ENCODE measurements around the gene LRRC46. TPM values are rescaled to one million over a fixed set of nuclear protein-coding genes. Genes with fewer than 3 reads are reported as not detected.

LRRC46 gene
- total and polyA plus RNA-seq, 4 experiments from 2014 or later, result 0.23 to 0.69 TPM; not detected in 2

DNA sequence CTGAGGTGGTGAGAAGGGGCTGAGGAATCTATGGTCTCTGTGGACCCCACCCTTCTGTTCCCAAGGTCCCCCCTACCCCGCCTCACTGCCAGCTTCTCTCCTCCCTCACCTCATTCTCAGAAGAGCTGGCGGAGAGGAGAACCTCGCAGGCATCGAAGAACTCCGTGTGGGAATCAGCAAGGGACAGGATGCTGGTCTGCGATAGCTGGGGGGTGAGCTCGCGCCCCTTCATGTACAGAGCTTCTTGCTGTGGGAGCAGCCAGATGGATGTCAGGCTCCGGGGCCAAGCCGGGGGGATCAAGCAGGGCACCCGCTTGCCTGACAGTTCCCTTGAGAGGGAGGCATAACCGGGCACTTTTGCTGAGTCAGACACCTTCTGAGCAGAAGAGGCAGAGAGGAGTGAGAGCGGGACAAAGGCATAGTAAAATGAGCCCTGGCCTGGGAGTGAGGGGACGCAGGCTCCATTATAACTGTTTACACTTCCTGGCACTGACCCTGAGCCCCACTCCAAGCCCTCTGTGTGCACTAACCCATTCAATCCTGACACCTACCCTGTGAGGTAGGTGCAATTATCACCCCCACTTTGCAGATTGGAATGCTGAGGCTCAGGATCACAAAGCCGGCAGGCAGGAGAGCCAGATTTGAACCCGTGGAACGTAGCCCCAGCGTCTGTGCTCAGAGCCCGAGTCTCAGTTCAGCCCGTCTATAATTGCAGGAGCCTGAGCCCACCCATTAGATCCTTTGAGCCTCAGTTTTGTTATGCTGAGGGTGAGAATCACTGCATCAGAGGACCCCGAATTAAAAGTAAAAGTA is 16.2 kb upstream of the LRRC46 start:
- no peak for DNase-seq

GRCh38 chr17:47816111-47816735 is 15.2 kb upstream of the LRRC46 start:
- Histone ChIP-seq H3K27me3 (ENCODE audit: insufficient read depth, low read length) (no peaks in the 10 kb centered on the region), H3K4me3 (ENCODE audit: low read length in 2 of 2) (no peak overlapping the region), H3K4me1 (ENCODE audit: insufficient read depth, low read length) (peaks cover 11% of the 10 kb centered on the region), H3K27ac (ENCODE audit: low read depth, low read length) (no peak overlapping the region), H3K36me3 (ENCODE audit: insufficient read depth, low read length) (peaks cover 76% of the 10 kb centered on the region), H3K9me3 (ENCODE audit: control insufficient read depth in 1 of 2, low read length in 2 of 2) (no peaks in the 10 kb centered on the region)
- POLR2A ChIA-PET (ENCODE audit: partially characterized antibody), result interaction anchor here (1.0 kb wide), 1 partner anchor 14 kb away, joined by 3 read pairs; no protein-coding TSS in a partner anchor
- Mint-ChIP-seq H3K4me1 (peaks cover 10 to 11% (median 11%) of the 10 kb centered on the region in 4 donors), H3K4me3 (no peak overlapping the region), H3K27me3 (no peaks in the 10 kb centered on the region), H3K36me3 (peaks cover 31 to 70% of the 10 kb centered on the region in 2 donors), H3K27ac (no peak overlapping the region), H3K9me3 (no peaks in the 10 kb centered on the region)
- intact Hi-C loops (cut with micrococcal nuclease), result no loop called here
- DNase-seq, result no peak
- CTCF ChIA-PET (ENCODE audit: partially characterized antibody), result no interaction called here

More for the DNA sequence above, 16.2 kb upstream of the LRRC46 start:
- H3K9me3 Mint-ChIP-seq, result no peaks in the 10 kb centered on the region
- no peak overlapping the region for H3K4me3 Mint-ChIP-seq
- peak overlapping the region in 3 of 7 donors; percentile 29 to 68 (median 67) for H3K27ac Mint-ChIP-seq
- Histone ChIP-seq H3K36me3 (ENCODE audit: insufficient read depth, low read length) (peaks cover 85% of the 10 kb centered on the region), H3K27me3 (ENCODE audit: insufficient read depth, low read length) (no peaks in the 10 kb centered on the region), H3K9me3 (ENCODE audit: control insufficient read depth in 1 of 2, low read length in 2 of 2) (no peaks in the 10 kb centered on the region), H3K27ac (ENCODE audit: low read depth, low read length) (no peak overlapping the region), H3K4me3 (ENCODE audit: low read length in 2 of 2) (no peak overlapping the region), H3K4me1 (ENCODE audit: insufficient read depth, low read length) (peaks cover 2% of the 10 kb centered on the region)
- peaks cover under 1 to 7% (median 3%) of the 10 kb centered on the region in 4 donors for H3K4me1 Mint-ChIP-seq
- POLR2A ChIA-PET (ENCODE audit: partially characterized antibody), result interaction anchor here (1.0 kb wide), 1 partner anchor 16 kb away, joined by 4 read pairs; the partner anchor contains the start of genes LRRC46 and MRPL10
- peaks cover 38 to 78% of the 10 kb centered on the region in 2 donors for H3K36me3 Mint-ChIP-seq
- CTCF ChIA-PET (ENCODE audit: partially characterized antibody), result no interaction called here
- H3K27me3 Mint-ChIP-seq, result no peaks in the 10 kb centered on the region
- intact Hi-C loops (cut with micrococcal nuclease), result no loop called here

GRCh38 chr17:47816947-47817346 is 14.5 kb upstream of the LRRC46 start:
- CTCF ChIA-PET (ENCODE audit: partially characterized antibody), result no interaction called here
- H3K27ac Mint-ChIP-seq, result no peak overlapping the region

DNA sequence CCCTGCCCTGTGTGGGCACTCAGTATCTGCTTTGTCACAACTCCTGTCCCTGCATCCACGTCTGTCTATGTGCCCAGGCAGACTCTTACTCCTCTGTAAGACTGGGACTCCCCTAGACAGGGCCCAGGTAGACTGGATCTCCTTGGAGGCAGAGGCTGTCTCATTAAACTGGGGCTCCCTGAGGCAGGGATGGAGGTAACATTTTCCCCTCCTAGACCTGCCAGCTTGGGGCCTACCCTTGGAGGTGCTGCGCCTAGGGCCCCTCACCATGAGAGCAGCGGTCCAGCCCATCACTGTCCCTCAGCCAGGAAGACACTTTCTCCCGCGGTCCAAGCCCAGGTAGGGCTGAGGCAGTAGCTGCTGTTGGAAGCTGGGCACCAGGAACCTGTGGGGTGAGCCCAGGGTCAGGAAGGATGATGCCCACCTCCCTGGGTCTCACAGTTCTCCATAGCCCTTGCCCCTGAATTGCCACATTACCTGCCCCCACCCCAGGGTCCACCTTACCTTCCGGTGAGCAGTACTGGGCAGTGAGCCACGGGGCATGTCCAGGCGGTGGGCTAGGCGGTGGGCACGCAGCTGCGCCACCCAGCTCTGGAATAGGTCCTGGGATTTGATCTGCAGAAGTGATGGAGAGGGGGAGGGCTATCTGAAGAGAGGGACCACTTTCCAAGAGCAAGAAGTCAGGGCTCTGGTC is 13.3 kb upstream of the LRRC46 start:
- Mint-ChIP-seq H3K27ac (peak overlapping the region in 2 of 7 donors; percentile 4 to 29), H3K4me1 (peaks cover 12 to 26% (median 20%) of the 10 kb centered on the region in 4 donors), H3K9me3 (no peaks in the 10 kb centered on the region), H3K36me3 (peaks cover 16 to 62% of the 10 kb centered on the region in 2 donors), H3K27me3 (no peaks in the 10 kb centered on the region), H3K4me3 (peak overlapping the region in 1 of 8 donors; percentile 21)
- POLR2A ChIA-PET (ENCODE audit: partially characterized antibody), result no interaction called here
- no peak for DNase-seq
- H3K4me1 ChIP-seq (ENCODE audit: insufficient read depth, low read length), result peaks cover 25% of the 10 kb centered on the region
- H3K27me3 ChIP-seq (ENCODE audit: insufficient read depth, low read length), result no peaks in the 10 kb centered on the region
- no peak overlapping the region for H3K27ac ChIP-seq (ENCODE audit: low read depth, low read length)
- peaks cover 57% of the 10 kb centered on the region for H3K36me3 ChIP-seq (ENCODE audit: insufficient read depth, low read length)
- H3K9me3 ChIP-seq (ENCODE audit: control insufficient read depth in 1 of 2, low read length in 2 of 2), result no peaks in the 10 kb centered on the region
- no peak overlapping the region for H3K4me3 ChIP-seq (ENCODE audit: low read length in 2 of 2)
- CTCF ChIA-PET (ENCODE audit: partially characterized antibody), result no interaction called here
- intact Hi-C loops (cut with micrococcal nuclease), result no loop called here

More at GRCh38 chr17:47816947-47817346, 14.5 kb upstream of the LRRC46 start:
- H3K27ac ChIP-seq (ENCODE audit: low read depth, low read length), result no peak overlapping the region
- H3K4me1 Mint-ChIP-seq, result peaks cover 11 to 18% (median 15%) of the 10 kb centered on the region in 4 donors
- H3K36me3 Mint-ChIP-seq, result peaks cover 26 to 69% of the 10 kb centered on the region in 2 donors
- intact Hi-C loops (cut with micrococcal nuclease), result no loop called here
- POLR2A ChIA-PET (ENCODE audit: partially characterized antibody), result interaction anchor here (1.0 kb wide), 1 partner anchor 13 kb away, joined by 3 read pairs; no protein-coding TSS in a partner anchor
- no peaks in the 10 kb centered on the region for H3K27me3 Mint-ChIP-seq
- H3K9me3 Mint-ChIP-seq, result no peaks in the 10 kb centered on the region
- H3K4me3 Mint-ChIP-seq, result peak overlapping the region in 1 of 8 donors; percentile 26
- H3K4me3 ChIP-seq (ENCODE audit: low read length in 2 of 2), result no peak overlapping the region
- no peaks in the 10 kb centered on the region for H3K9me3 ChIP-seq (ENCODE audit: control insufficient read depth in 1 of 2, low read length in 2 of 2)
- no peaks in the 10 kb centered on the region for H3K27me3 ChIP-seq (ENCODE audit: insufficient read depth, low read length)
- no peak for DNase-seq
- peaks cover 16% of the 10 kb centered on the region for H3K4me1 ChIP-seq (ENCODE audit: insufficient read depth, low read length)
- H3K36me3 ChIP-seq (ENCODE audit: insufficient read depth, low read length), result peaks cover 69% of the 10 kb centered on the region

GRCh38 chr17:47819475-47819874 is 12.0 kb upstream of the LRRC46 start:
- no peak for DNase-seq
- H3K4me3 ChIP-seq (ENCODE audit: low read length in 2 of 2), result no peak overlapping the region
- no peaks in the 10 kb centered on the region for H3K27me3 ChIP-seq (ENCODE audit: insufficient read depth, low read length)
- peaks cover 0 to 3% (median 0%) of the 10 kb centered on the region in 8 donors for H3K9me3 Mint-ChIP-seq
- H3K36me3 ChIP-seq (ENCODE audit: insufficient read depth, low read length), result peaks cover 61% of the 10 kb centered on the region
- H3K4me3 Mint-ChIP-seq, result peak overlapping the region in 3 of 8 donors; percentile 5 to 35 (median 12)
- ChIA-PET POLR2A (ENCODE audit: partially characterized antibody) (no interaction called here), CTCF (ENCODE audit: partially characterized antibody) (no interaction called here)
- H3K9me3 ChIP-seq (ENCODE audit: control insufficient read depth in 1 of 2, low read length in 2 of 2), result no peaks in the 10 kb centered on the region
- no peaks in the 10 kb centered on the region for H3K27me3 Mint-ChIP-seq
- no peak overlapping the region for H3K27ac ChIP-seq (ENCODE audit: low read depth, low read length)
- H3K4me1 ChIP-seq (ENCODE audit: insufficient read depth, low read length), result peaks cover 25% of the 10 kb centered on the region
- intact Hi-C loops (cut with micrococcal nuclease), result no loop called here
- H3K4me1 Mint-ChIP-seq, result peaks cover 12 to 26% (median 20%) of the 10 kb centered on the region in 4 donors
- H3K36me3 Mint-ChIP-seq, result peaks cover 19 to 68% of the 10 kb centered on the region in 2 donors
- H3K27ac Mint-ChIP-seq, result peak overlapping the region in 5 of 7 donors; percentile 8 to 52 (median 12)

DNA sequence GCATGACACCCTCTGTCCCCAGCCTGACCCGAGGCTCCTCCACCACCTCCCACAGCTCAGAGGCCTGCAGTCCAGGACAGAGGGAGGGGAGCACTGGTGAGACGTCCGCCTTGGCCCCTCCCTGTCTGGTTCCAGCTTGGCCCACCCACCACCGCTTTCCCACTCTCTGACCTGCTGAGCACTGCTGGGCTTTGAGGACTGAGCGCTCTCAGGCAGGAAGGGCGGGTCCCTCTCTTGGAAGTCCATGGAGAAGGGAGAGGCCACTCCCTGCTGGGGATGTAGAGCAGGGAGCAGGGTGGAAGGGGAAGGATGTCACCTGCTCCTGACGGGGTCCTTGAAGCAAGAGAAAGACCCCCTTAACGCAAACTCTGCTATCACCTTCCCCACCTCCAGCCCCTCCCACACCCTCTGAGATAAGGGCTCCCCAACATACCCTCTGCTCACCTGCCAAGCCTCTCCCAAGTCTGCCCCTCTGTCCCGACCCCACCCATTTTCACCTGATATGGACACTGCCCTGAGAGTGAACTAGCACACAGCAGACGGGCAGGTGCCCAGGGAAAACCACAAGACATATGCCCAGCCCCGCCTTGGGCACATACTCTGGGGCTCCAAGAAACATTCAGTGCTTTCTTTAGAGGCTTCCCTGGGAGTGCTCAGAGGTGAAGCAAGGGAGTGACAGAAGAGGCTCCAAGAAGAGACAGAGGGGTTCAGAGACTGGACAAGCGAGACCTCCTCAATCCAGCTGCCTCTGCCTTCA is 11.3 kb upstream of the LRRC46 start:
- H3K27me3 Mint-ChIP-seq, result no peaks in the 10 kb centered on the region
- Histone ChIP-seq H3K36me3 (ENCODE audit: insufficient read depth, low read length) (peaks cover 55% of the 10 kb centered on the region), H3K4me3 (ENCODE audit: low read length in 2 of 2) (peak overlapping the region; percentile 90 to 93), H3K27ac (ENCODE audit: low read depth, low read length) (peak overlapping the region; percentile 69), H3K27me3 (ENCODE audit: insufficient read depth, low read length) (no peaks in the 10 kb centered on the region), H3K9me3 (ENCODE audit: control insufficient read depth in 1 of 2, low read length in 2 of 2) (no peaks in the 10 kb centered on the region), H3K4me1 (ENCODE audit: insufficient read depth, low read length) (peaks cover 25% of the 10 kb centered on the region)
- H3K4me1 Mint-ChIP-seq, result peaks cover 12 to 26% (median 20%) of the 10 kb centered on the region in 4 donors
- peak overlapping the region in 6 of 7 donors; percentile 77 to 98 (median 96) for H3K27ac Mint-ChIP-seq
- CTCF ChIA-PET (ENCODE audit: partially characterized antibody), result interaction anchor here (3.4 kb wide), 1 partner anchor 22 kb away, joined by 22 read pairs; the partner anchor contains the start of gene SCRN2
- POLR2A ChIA-PET (ENCODE audit: partially characterized antibody), result interaction anchor here (3.4 kb wide), 1 partner anchor 11 kb away, joined by 57 read pairs; the partner anchor contains the start of genes LRRC46 and MRPL10
- peaks cover 20 to 64% of the 10 kb centered on the region in 2 donors for H3K36me3 Mint-ChIP-seq
- intact Hi-C loops (cut with micrococcal nuclease), result loop anchor here (10.0 kb wide), 1 partner anchor 755 kb away; no protein-coding TSS in a partner anchor
- peak overlapping the region; percentile 94 to 99 (median 97) for H3K4me3 Mint-ChIP-seq
- DNase-seq, result no peak
- peaks cover 0 to 3% (median 0%) of the 10 kb centered on the region in 8 donors for H3K9me3 Mint-ChIP-seq
